ENCODE results near the gene GYS1. TPM values are rescaled to one million over a fixed set of nuclear protein-coding genes. Genes with fewer than 3 reads are reported as not detected.

The GYS1 gene
- total RNA-seq, 1 experiment from 2014 or later = 29.7 TPM

DNA sequence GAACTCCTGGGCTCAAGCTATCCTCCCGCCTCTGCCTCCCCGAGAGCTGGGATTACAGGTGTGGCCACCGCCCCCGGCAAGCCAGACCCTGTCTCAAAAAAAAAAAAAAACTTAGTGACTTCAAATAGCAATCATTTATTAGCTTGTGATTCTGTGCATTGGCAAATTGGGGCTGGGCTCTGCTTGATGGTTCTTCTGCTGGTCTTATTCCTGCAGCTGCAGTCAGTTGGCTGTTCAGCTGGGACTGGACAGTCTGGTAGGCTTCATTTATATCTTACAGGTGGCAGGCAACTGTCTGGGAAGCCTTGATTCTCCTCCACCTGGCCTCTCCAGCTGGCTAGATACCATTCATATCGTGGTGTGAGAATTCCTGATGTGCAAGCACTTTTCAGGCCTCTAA lies 52.2 kb downstream of the GYS1 start:
- H3K27ac Mint-ChIP-seq (ENCODE audit: low read depth, unreplicated experiment) = no peak overlapping the region
- no peaks in the 10 kb centered on the region for H3K27me3 Mint-ChIP-seq (ENCODE audit: insufficient read depth, unreplicated experiment)
- no TSS peak for BruUV-seq (replicated peaks)
- H3K4me3 Mint-ChIP-seq (ENCODE audit: unreplicated experiment) = no peak overlapping the region
- intact Hi-C loops (cut with micrococcal nuclease) = no loop called here
- no peaks in the 10 kb centered on the region for H3K36me3 Mint-ChIP-seq (ENCODE audit: insufficient read depth, unreplicated experiment)
- H3K9me3 Mint-ChIP-seq (ENCODE audit: unreplicated experiment) = no peaks in the 10 kb centered on the region
- no peaks in the 10 kb centered on the region for H3K4me1 Mint-ChIP-seq (ENCODE audit: insufficient read depth, unreplicated experiment)
- TF ChIP-seq, protein P1, sequence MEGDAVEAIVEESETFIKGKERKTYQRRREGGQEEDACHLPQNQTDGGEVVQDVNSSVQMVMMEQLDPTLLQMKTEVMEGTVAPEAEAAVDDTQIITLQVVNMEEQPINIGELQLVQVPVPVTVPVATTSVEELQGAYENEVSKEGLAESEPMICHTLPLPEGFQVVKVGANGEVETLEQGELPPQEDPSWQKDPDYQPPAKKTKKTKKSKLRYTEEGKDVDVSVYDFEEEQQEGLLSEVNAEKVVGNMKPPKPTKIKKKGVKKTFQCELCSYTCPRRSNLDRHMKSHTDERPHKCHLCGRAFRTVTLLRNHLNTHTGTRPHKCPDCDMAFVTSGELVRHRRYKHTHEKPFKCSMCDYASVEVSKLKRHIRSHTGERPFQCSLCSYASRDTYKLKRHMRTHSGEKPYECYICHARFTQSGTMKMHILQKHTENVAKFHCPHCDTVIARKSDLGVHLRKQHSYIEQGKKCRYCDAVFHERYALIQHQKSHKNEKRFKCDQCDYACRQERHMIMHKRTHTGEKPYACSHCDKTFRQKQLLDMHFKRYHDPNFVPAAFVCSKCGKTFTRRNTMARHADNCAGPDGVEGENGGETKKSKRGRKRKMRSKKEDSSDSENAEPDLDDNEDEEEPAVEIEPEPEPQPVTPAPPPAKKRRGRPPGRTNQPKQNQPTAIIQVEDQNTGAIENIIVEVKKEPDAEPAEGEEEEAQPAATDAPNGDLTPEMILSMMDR (IDR thresholded peaks at IDR 0.05; ENCODE audit: unreplicated experiment) = no peak
- ChIA-PET CTCF (interaction anchor here (1.0 kb wide), 1 partner anchor 284 kb away, joined by 3 read pairs; no protein-coding TSS in a partner anchor), POLR2A (interaction anchor here (0.9 kb wide), 1 partner anchor 9 kb away, joined by 3 read pairs; no protein-coding TSS in a partner anchor)
- DNase-seq (ENCODE audit: unreplicated experiment) = no peak

DNA sequence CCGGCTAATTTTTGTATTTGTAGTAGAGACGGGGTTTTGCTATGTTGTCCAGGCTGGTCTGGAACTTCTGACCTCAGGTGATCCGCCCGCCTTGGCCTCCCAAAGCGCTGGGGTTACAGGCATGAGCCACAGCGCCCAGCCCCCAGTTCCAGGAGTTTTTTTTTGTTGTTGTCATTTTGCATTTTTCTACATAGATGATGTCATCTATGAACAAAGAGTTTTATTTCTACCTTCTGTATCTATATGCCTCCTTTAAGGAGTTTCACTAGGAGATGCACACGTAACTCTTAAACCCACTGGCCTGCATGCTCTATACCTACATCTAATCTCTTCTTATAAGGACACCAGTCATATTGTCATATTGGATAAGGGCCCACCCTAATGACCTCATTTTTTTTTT lies 54.9 kb downstream of the GYS1 start:
- DNase-seq (ENCODE audit: unreplicated experiment) = no peak
- Mint-ChIP-seq H3K4me1 (ENCODE audit: insufficient read depth, unreplicated experiment) (peaks cover 5% of the 10 kb centered on the region), H3K27ac (ENCODE audit: low read depth, unreplicated experiment) (no peak overlapping the region), H3K4me3 (ENCODE audit: unreplicated experiment) (no peak overlapping the region), H3K36me3 (ENCODE audit: insufficient read depth, unreplicated experiment) (no peaks in the 10 kb centered on the region), H3K27me3 (ENCODE audit: insufficient read depth, unreplicated experiment) (no peaks in the 10 kb centered on the region), H3K9me3 (ENCODE audit: unreplicated experiment) (no peaks in the 10 kb centered on the region)
- POLR2A ChIA-PET = no interaction called here
- TF ChIP-seq, protein P1 (IDR thresholded peaks at IDR 0.05; ENCODE audit: unreplicated experiment) = no peak
- CTCF ChIA-PET = no interaction called here
- BruUV-seq (replicated peaks) = no TSS peak
- intact Hi-C loops (cut with micrococcal nuclease) = no loop called here

DNA sequence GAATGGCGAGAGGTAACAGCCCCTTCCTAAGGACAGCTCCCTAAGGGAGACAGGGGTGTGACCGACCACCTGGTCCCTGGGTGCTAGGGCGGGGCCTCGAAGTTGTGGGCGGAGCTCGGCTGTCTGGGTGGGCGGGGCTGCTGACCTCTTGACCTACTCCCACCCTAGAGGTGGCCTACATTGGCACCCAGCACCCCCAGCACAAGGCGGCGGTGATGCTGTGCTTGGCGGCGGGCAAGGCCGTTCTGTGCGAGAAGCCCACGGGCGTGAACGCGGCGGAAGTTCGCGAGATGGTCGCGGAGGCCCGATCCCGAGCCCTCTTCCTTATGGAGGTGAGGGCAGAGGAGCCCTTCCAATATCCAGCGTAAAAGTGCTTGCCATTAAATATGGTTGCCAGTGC lies 57.2 kb downstream of the GYS1 start:
- BruUV-seq (replicated peaks) = no TSS peak
- Mint-ChIP-seq H3K27me3 (ENCODE audit: insufficient read depth, unreplicated experiment) (no peaks in the 10 kb centered on the region), H3K27ac (ENCODE audit: low read depth, unreplicated experiment) (no peak overlapping the region), H3K4me1 (ENCODE audit: insufficient read depth, unreplicated experiment) (peaks cover 5% of the 10 kb centered on the region), H3K36me3 (ENCODE audit: insufficient read depth, unreplicated experiment) (no peaks in the 10 kb centered on the region), H3K4me3 (ENCODE audit: unreplicated experiment) (no peak overlapping the region), H3K9me3 (ENCODE audit: unreplicated experiment) (no peaks in the 10 kb centered on the region)
- intact Hi-C loops (cut with micrococcal nuclease) = no loop called here
- POLR2A ChIA-PET = interaction anchor here (0.7 kb wide), 1 partner anchor 10 kb away, joined by 3 read pairs; no protein-coding TSS in a partner anchor
- CTCF ChIA-PET = interaction anchor here (0.7 kb wide), 1 partner anchor 8 kb away, joined by 3 read pairs; no protein-coding TSS in a partner anchor
- DNase-seq (ENCODE audit: unreplicated experiment) = no peak
- TF ChIP-seq, protein P1 (IDR thresholded peaks at IDR 0.05; ENCODE audit: unreplicated experiment) = no peak

DNA sequence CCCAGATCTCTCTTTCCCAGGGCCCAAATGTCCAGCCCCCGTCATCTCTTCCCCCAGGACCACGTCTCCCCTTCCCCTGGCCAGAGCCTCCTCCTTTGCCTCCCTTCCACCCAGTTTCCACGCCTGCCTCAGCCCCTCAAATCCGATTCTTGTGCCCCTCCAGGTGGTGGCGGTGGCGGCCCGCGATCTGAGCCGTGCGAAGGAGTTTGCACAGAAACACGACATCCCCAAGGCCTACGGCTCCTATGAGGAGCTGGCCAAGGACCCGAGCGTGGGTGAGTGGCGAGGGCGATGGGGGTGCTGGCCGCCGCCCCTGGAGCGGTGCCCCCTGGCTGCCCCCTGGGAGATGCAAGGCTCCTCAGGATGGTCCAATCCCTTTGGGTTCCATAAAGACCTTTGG lies 58.3 kb downstream of the GYS1 start:
- CTCF ChIA-PET = no interaction called here
- no peaks in the 10 kb centered on the region for H3K9me3 Mint-ChIP-seq (ENCODE audit: unreplicated experiment)
- H3K4me3 Mint-ChIP-seq (ENCODE audit: unreplicated experiment) = no peak overlapping the region
- H3K27me3 Mint-ChIP-seq (ENCODE audit: insufficient read depth, unreplicated experiment) = no peaks in the 10 kb centered on the region
- no peak for DNase-seq (ENCODE audit: unreplicated experiment)
- POLR2A ChIA-PET = no interaction called here
- no peaks in the 10 kb centered on the region for H3K36me3 Mint-ChIP-seq (ENCODE audit: insufficient read depth, unreplicated experiment)
- intact Hi-C loops (cut with micrococcal nuclease) = no loop called here
- TF ChIP-seq, protein P1 (IDR thresholded peaks at IDR 0.05; ENCODE audit: unreplicated experiment) = no peak
- BruUV-seq (replicated peaks) = no TSS peak
- no peak overlapping the region for H3K27ac Mint-ChIP-seq (ENCODE audit: low read depth, unreplicated experiment)
- peaks cover 5% of the 10 kb centered on the region for H3K4me1 Mint-ChIP-seq (ENCODE audit: insufficient read depth, unreplicated experiment)
